ENCODE measurements around the gene CD276. TPM values are rescaled to one million over a fixed set of nuclear protein-coding genes. Genes with fewer than 3 reads are reported as not detected.

The CD276 gene
- polyA plus RNA-seq, 2 donors, result 9.3 to 11.0 TPM

DNA sequence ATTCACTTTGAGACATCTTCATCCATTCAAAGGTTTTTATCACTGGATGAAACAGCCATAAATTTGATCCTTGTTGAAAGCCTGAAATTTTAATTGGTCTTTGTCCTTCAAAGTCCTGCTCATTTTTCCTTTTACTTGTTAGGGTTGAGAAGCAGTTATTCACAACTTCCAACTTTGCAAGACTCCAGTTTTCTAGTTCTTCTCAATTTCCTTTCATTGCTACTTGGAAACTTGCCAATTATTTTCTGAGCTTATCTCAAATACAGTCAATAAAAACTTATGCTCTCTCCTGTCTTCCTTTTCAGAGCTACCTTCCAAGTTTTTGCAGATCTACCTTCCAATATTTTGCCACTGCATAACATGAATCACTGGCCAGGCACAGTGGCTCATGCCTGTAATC is 23.7 kb upstream of the CD276 start:
- Histone ChIP-seq H3K36me3 (ENCODE audit: control insufficient read depth in 2 of 2, insufficient read depth in 2 of 2, low read length in 1 of 2) (no peaks in the 10 kb centered on the region), H3K27ac (ENCODE audit: low read depth in 2 of 2, low read length in 1 of 2) (no peak overlapping the region), H3K4me3 (ENCODE audit: low read depth in 1 of 2, low read length in 2 of 2) (no peak overlapping the region), H3K27me3 (ENCODE audit: control insufficient read depth in 1 of 2, insufficient read depth in 2 of 2, low read length in 2 of 2) (no peaks in the 10 kb centered on the region), H3K9me3 (ENCODE audit: control insufficient read depth in 2 of 2, insufficient read depth in 1 of 2, low read depth in 1 of 2, low read length in 1 of 2) (peaks cover 0 to 2% of the 10 kb centered on the region in 2 donors), H3K4me1 (ENCODE audit: control insufficient read depth in 2 of 2, insufficient read depth in 2 of 2, low read length in 1 of 2) (no peaks in the 10 kb centered on the region)

- H3K27me3 ChIP-seq (ENCODE audit: control insufficient read depth in 1 of 2, insufficient read depth in 2 of 2, low read length in 2 of 2), result no peaks in the 10 kb centered on the region
- no peaks in the 10 kb centered on the region for H3K9me3 ChIP-seq (ENCODE audit: control insufficient read depth in 2 of 2, insufficient read depth in 1 of 2, low read depth in 1 of 2, low read length in 1 of 2)
- WGBS, 2 donors, result 93 to 95% methylated on average over 1 of the region's 1 CpG
- H3K4me3 ChIP-seq (ENCODE audit: low read depth in 1 of 2, low read length in 2 of 2), result no peak overlapping the region
- H3K27ac ChIP-seq (ENCODE audit: low read depth in 2 of 2, low read length in 1 of 2), result no peak overlapping the region
- no peaks in the 10 kb centered on the region for H3K36me3 ChIP-seq (ENCODE audit: control insufficient read depth in 2 of 2, insufficient read depth in 2 of 2, low read length in 1 of 2)
- H3K4me1 ChIP-seq (ENCODE audit: control insufficient read depth in 2 of 2, insufficient read depth in 2 of 2, low read length in 1 of 2), result no peaks in the 10 kb centered on the region
These were observed 9.6 kb upstream of the CD276 start for GRCh38 chr15:73674587-73674986.

DNA sequence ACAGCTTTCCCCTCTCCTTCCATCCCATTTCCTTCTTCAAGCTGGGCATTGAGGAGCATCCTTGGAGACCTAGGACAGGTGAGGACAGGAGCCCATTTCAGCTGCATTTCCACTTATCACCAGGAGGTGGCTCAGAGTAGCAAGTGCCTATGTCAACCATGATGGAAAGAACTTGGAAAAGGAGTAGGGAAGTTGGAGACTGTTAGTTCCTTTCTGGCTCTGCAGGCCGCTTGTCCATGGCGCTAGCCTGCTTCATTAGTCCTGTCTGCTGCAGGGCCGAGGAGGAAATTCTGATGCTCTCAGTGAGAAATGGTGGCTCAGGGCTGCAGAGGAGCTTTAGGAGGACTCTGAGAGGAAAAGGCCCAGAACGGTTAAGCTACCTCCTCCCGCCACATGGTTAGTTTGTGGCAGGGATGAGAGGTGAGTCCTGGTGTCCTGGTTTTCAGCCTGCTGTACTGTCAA is 7.0 kb upstream of the CD276 start:
- no peak overlapping the region for H3K4me3 ChIP-seq (ENCODE audit: low read depth in 1 of 2, low read length in 2 of 2)
- no peak overlapping the region for H3K27ac ChIP-seq (ENCODE audit: low read depth in 2 of 2, low read length in 1 of 2)
- no peaks in the 10 kb centered on the region for H3K27me3 ChIP-seq (ENCODE audit: control insufficient read depth in 1 of 2, insufficient read depth in 2 of 2, low read length in 2 of 2)
- H3K4me1 ChIP-seq (ENCODE audit: control insufficient read depth in 2 of 2, insufficient read depth in 2 of 2, low read length in 1 of 2), result no peaks in the 10 kb centered on the region
- no peaks in the 10 kb centered on the region for H3K9me3 ChIP-seq (ENCODE audit: control insufficient read depth in 2 of 2, insufficient read depth in 1 of 2, low read depth in 1 of 2, low read length in 1 of 2)
- H3K36me3 ChIP-seq (ENCODE audit: control insufficient read depth in 2 of 2, insufficient read depth in 2 of 2, low read length in 1 of 2), result no peaks in the 10 kb centered on the region
- 45 to 50% methylated on average over 5 of the region's 5 CpGs for WGBS, 2 donors

DNA sequence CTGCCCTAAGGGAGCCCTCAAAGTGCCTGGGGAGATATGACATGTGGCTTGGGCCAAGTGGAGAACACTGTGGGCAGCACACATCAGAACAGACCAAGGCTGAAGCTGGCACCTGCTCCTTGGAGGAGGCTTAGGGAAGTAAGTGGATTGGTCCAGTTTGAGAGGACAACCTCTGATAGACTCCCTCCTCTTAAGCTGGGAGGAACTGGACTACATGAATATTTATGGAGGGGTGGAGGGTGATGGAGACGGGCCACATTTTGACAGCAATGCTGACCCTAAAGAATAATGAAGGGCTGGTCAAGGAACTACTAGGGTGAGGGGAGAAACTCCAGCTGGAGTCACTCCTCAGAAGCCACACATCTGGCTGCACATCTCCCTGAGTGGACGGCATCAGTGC is 6.5 kb upstream of the CD276 start:
- H3K27ac ChIP-seq (ENCODE audit: low read depth in 2 of 2, low read length in 1 of 2), result no peak overlapping the region
- H3K4me1 ChIP-seq (ENCODE audit: control insufficient read depth in 2 of 2, insufficient read depth in 2 of 2, low read length in 1 of 2), result no peaks in the 10 kb centered on the region
- no peaks in the 10 kb centered on the region for H3K9me3 ChIP-seq (ENCODE audit: control insufficient read depth in 2 of 2, insufficient read depth in 1 of 2, low read depth in 1 of 2, low read length in 1 of 2)
- H3K4me3 ChIP-seq (ENCODE audit: low read depth in 1 of 2, low read length in 2 of 2), result no peak overlapping the region
- H3K27me3 ChIP-seq (ENCODE audit: control insufficient read depth in 1 of 2, insufficient read depth in 2 of 2, low read length in 2 of 2), result no peaks in the 10 kb centered on the region
- WGBS, 2 donors, result 72% methylated on average over 2 of the region's 2 CpGs
- H3K36me3 ChIP-seq (ENCODE audit: control insufficient read depth in 2 of 2, insufficient read depth in 2 of 2, low read length in 1 of 2), result no peaks in the 10 kb centered on the region

GRCh38 chr15:73678498-73678897 is 5.7 kb upstream of the CD276 start:
- Histone ChIP-seq H3K4me1 (ENCODE audit: control insufficient read depth in 2 of 2, insufficient read depth in 2 of 2, low read length in 1 of 2) (no peaks in the 10 kb centered on the region), H3K27ac (ENCODE audit: low read depth in 2 of 2, low read length in 1 of 2) (no peak overlapping the region), H3K9me3 (ENCODE audit: control insufficient read depth in 2 of 2, insufficient read depth in 1 of 2, low read depth in 1 of 2, low read length in 1 of 2) (no peaks in the 10 kb centered on the region), H3K36me3 (ENCODE audit: control insufficient read depth in 2 of 2, insufficient read depth in 2 of 2, low read length in 1 of 2) (no peaks in the 10 kb centered on the region), H3K4me3 (ENCODE audit: low read depth in 1 of 2, low read length in 2 of 2) (no peak overlapping the region), H3K27me3 (ENCODE audit: control insufficient read depth in 1 of 2, insufficient read depth in 2 of 2, low read length in 2 of 2) (no peaks in the 10 kb centered on the region)
- WGBS, 2 donors, result 65 to 79% methylated on average over 3 of the region's 3 CpGs

DNA sequence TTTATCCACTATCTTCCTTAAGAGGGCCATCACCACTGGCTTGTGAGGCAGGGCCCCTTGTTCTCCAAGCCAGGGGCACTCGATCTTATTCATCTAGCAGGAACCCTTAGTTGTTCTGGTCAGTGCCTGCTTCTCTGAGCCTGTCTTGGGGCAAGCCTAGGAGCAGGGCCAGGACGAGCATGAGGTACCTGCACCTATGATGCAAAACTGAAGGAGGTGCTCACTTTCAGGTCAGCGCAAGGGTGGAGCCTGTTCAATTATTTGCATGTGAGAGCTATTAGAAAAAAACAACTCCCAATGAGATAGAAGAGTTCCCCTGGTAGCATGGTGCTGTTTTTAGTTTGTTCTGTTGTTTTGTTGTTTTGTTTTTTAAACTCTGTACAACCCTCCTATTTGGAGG is 5.0 kb upstream of the CD276 start:
- no peaks in the 10 kb centered on the region for H3K4me1 ChIP-seq (ENCODE audit: control insufficient read depth in 2 of 2, insufficient read depth in 2 of 2, low read length in 1 of 2)
- H3K27me3 ChIP-seq (ENCODE audit: control insufficient read depth in 1 of 2, insufficient read depth in 2 of 2, low read length in 2 of 2), result no peaks in the 10 kb centered on the region
- no peak overlapping the region for H3K4me3 ChIP-seq (ENCODE audit: low read depth in 1 of 2, low read length in 2 of 2)
- 85% methylated on average over 3 of the region's 3 CpGs for WGBS, 2 donors
- no peaks in the 10 kb centered on the region for H3K36me3 ChIP-seq (ENCODE audit: control insufficient read depth in 2 of 2, insufficient read depth in 2 of 2, low read length in 1 of 2)
- H3K9me3 ChIP-seq (ENCODE audit: control insufficient read depth in 2 of 2, insufficient read depth in 1 of 2, low read depth in 1 of 2, low read length in 1 of 2), result no peaks in the 10 kb centered on the region
- no peak overlapping the region for H3K27ac ChIP-seq (ENCODE audit: low read depth in 2 of 2, low read length in 1 of 2)

DNA sequence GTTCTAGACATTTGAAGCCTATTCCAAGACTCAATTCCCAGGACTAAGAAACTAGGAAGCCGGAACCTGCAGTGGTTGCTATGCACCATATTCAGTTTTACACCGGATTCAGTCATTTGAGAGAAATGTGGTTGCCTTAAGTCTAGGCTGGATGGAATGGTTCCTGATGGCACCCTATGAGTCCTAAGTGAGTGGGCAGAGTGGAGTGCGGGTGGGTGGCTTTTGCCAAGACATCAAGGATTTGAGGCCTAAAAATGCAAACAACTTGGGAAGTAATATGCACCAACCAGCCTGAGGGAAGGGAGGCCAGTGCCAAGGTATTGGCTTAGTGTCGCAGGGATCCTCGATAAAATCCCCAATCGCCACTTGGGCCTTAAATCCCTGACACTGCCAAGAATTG is 4.2 kb upstream of the CD276 start:
- peaks cover 0 to 4% of the 10 kb centered on the region in 2 donors for H3K4me1 ChIP-seq (ENCODE audit: control insufficient read depth in 2 of 2, insufficient read depth in 2 of 2, low read length in 1 of 2)
- no peaks in the 10 kb centered on the region for H3K9me3 ChIP-seq (ENCODE audit: control insufficient read depth in 2 of 2, insufficient read depth in 1 of 2, low read depth in 1 of 2, low read length in 1 of 2)
- H3K27me3 ChIP-seq (ENCODE audit: control insufficient read depth in 1 of 2, insufficient read depth in 2 of 2, low read length in 2 of 2), result no peaks in the 10 kb centered on the region
- H3K4me3 ChIP-seq (ENCODE audit: low read depth in 1 of 2, low read length in 2 of 2), result no peak overlapping the region
- no peak overlapping the region for H3K27ac ChIP-seq (ENCODE audit: low read depth in 2 of 2, low read length in 1 of 2)
- 86 to 97% methylated on average over 6 of the region's 6 CpGs for WGBS, 2 donors
- no peaks in the 10 kb centered on the region for H3K36me3 ChIP-seq (ENCODE audit: control insufficient read depth in 2 of 2, insufficient read depth in 2 of 2, low read length in 1 of 2)

DNA sequence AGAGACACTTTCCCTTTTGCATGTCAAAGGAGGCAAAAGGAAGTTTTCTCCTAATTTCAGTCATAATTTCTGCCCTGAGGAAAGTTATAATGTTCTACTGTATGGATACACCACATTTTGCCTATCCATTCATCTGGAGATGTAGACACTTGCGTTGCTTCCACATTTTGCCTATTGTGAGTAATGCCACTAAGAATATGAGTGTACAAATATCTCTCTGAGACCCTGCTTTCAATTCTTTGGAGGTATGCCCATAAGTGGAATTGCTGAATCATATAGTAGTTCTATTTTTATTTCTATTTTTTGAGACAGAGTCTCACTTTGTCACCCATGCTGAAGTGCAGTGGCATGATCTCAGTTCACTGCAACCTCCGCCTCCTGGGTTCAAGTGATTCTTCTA is 3.6 kb upstream of the CD276 start:
- Histone ChIP-seq H3K4me3 (ENCODE audit: low read depth in 1 of 2, low read length in 2 of 2) (no peak overlapping the region), H3K36me3 (ENCODE audit: control insufficient read depth in 2 of 2, insufficient read depth in 2 of 2, low read length in 1 of 2) (no peaks in the 10 kb centered on the region), H3K4me1 (ENCODE audit: control insufficient read depth in 2 of 2, insufficient read depth in 2 of 2, low read length in 1 of 2) (peaks cover 0 to 5% of the 10 kb centered on the region in 2 donors), H3K27me3 (ENCODE audit: control insufficient read depth in 1 of 2, insufficient read depth in 2 of 2, low read length in 2 of 2) (no peaks in the 10 kb centered on the region), H3K9me3 (ENCODE audit: control insufficient read depth in 2 of 2, insufficient read depth in 1 of 2, low read depth in 1 of 2, low read length in 1 of 2) (no peaks in the 10 kb centered on the region), H3K27ac (ENCODE audit: low read depth in 2 of 2, low read length in 1 of 2) (no peak overlapping the region)
- 83 to 87% methylated on average over 2 of the region's 2 CpGs for WGBS, 2 donors

- no peaks in the 10 kb centered on the region for H3K36me3 ChIP-seq (ENCODE audit: control insufficient read depth in 2 of 2, insufficient read depth in 2 of 2, low read length in 1 of 2)
- H3K4me3 ChIP-seq (ENCODE audit: low read depth in 1 of 2, low read length in 2 of 2), result no peak overlapping the region
- no peaks in the 10 kb centered on the region for H3K27me3 ChIP-seq (ENCODE audit: control insufficient read depth in 1 of 2, insufficient read depth in 2 of 2, low read length in 2 of 2)
- WGBS, 2 donors, result 64 to 72% methylated on average over 3 of the region's 3 CpGs
- H3K9me3 ChIP-seq (ENCODE audit: control insufficient read depth in 2 of 2, insufficient read depth in 1 of 2, low read depth in 1 of 2, low read length in 1 of 2), result no peaks in the 10 kb centered on the region
- H3K27ac ChIP-seq (ENCODE audit: low read depth in 2 of 2, low read length in 1 of 2), result no peak overlapping the region
- peaks cover 0 to 5% of the 10 kb centered on the region in 2 donors for H3K4me1 ChIP-seq (ENCODE audit: control insufficient read depth in 2 of 2, insufficient read depth in 2 of 2, low read length in 1 of 2)
These were observed 3.1 kb upstream of the CD276 start for GRCh38 chr15:73681063-73681462.

DNA sequence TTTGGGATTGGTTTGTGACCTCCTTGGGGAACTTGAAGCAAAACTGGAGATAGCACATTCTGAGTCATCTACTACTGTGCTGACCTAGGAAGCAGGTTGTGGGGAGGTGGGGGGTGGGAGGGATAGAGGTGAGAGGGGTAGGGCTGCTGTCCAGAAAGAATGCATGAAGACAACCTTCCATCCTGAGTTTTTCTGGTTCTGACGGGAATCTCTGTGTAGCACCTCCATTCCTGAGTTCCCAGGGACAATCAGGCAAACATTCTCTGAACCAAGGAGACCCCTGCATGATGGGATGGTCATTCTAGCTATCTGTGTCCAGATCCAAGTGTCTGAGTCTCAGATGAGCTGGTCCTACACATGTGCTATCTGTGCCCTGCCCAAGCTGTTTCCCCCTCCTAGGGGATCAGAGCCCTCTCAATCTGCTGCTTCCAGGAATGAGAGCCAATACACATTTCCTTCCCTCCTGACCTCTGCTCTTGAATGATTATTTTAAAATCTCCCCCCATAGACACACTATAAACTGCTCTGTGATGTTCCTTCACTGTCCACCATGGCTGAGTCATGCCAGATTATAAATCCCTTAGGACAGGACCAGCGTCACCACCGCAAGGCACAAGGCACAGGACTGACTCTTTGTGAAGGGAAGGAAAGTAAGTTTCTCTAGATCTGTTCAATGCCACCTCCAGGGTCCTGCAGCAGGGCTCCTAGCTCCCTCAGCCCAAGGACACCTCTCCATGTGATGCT is 2.2 kb upstream of the CD276 start:
- H3K4me3 ChIP-seq (ENCODE audit: low read depth in 1 of 2, low read length in 2 of 2), result no peak overlapping the region
- WGBS, 2 donors, result 77 to 81% methylated on average over 3 of the region's 3 CpGs
- peaks cover 0 to 4% of the 10 kb centered on the region in 2 donors for H3K27me3 ChIP-seq (ENCODE audit: control insufficient read depth in 1 of 2, insufficient read depth in 2 of 2, low read length in 2 of 2)
- no peak overlapping the region for H3K27ac ChIP-seq (ENCODE audit: low read depth in 2 of 2, low read length in 1 of 2)
- no peaks in the 10 kb centered on the region for H3K9me3 ChIP-seq (ENCODE audit: control insufficient read depth in 2 of 2, insufficient read depth in 1 of 2, low read depth in 1 of 2, low read length in 1 of 2)
- H3K4me1 ChIP-seq (ENCODE audit: control insufficient read depth in 2 of 2, insufficient read depth in 2 of 2, low read length in 1 of 2), result peaks cover 2 to 10% of the 10 kb centered on the region in 2 donors
- no peaks in the 10 kb centered on the region for H3K36me3 ChIP-seq (ENCODE audit: control insufficient read depth in 2 of 2, insufficient read depth in 2 of 2, low read length in 1 of 2)

Measured in esophagus (tissue), 2 donors.